GM21619 (cell line): Measurements from ENCODE around the gene TOGARAM1.

Experiments
- ATAC-seq: cut with Tn5 transposase; IDR thresholded peaks from one replicate; pipeline ENCODE4 v1.9.1; 2021; ENCODE audit not compliant: unreplicated experiment

The TOGARAM1 gene

GRCh38 chr14:45084946-45085346 lies 123.0 kb downstream of the TOGARAM1 start:
- ATAC-seq = no peak

- ATAC-seq = peak; percentile 80
These were observed 127.8 kb downstream of the TOGARAM1 start for GRCh38 chr14:45089813-45090212.

DNA sequence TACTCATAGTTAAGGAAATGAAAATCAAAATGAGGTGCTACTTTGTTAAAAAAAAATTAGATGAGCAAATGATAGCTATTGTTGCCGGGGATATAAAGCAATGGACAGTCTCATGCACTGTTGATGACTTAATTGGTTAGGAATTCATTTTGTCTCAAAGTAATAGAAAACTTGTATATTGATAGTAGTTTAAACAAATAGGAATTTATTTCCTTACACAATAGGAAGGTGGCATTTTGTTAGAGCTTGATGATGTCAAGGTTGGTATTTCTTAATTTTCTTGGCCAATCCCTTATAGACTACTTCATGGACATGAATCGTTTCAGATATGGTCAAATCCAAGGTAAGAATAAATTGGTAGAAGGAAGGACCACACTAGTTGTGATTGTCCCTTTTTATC lies 129.7 kb downstream of the TOGARAM1 start:
- no peak for ATAC-seq

- no peak for ATAC-seq
These were observed 132.3 kb downstream of the TOGARAM1 start for GRCh38 chr14:45094275-45094674.

DNA sequence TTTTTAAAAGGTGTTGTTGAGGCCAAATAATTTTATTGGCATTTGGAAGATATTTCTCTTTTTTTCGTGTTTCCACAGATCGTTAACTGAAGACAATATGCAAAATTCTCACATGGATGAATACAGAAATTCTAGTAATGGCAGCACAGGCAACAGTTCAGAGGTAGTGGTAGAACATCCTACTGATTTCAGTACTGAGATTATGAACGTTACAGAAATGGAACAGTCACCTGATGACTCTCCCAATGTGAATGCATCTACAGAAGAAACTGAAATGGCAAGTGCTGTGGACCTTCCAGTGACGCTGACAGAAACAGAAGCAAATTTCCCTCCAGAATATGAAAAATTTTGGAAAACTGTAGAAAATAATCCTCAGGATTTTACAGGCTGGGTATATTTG lies 133.2 kb downstream of the TOGARAM1 start:
- no peak for ATAC-seq

DNA sequence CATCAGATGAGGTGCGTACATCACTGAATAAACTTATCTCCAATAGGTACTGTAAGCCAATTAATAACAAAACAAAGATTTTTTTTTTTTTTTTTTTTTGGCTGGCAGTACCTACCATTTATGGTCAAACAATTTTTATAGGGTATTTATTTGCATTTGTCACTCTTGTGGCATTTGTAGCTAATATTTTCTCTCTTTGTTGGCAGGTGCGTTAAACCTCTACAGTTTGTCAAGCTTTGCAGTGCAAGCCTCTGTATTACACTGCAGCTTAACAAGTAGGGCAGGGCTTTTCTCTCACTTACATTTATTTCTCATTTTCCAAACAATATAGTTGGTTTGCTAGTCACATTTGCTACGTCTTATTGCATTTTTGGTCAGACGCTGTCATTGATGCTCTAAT lies 134.2 kb downstream of the TOGARAM1 start:
- no peak for ATAC-seq

DNA sequence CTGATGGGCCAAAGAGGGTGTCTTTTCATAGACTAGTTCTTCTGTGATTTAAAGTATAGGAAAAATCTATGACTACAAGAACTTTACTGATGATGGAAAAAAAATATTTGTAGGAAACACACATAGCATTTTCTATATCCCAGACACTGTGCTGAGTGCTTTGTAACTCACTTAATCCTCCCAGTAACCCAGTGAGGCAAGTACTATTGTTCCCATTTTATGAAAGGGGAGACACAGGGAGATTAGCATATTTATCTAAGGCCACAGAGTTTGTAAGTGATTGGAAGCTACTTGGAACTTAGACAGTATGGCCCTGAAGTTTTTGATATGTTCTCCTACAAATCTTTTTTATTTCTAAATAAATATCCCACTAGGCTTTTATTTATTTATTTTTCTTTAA lies 141.8 kb downstream of the TOGARAM1 start:
- no peak for ATAC-seq

- no peak for ATAC-seq
These were observed 142.6 kb downstream of the TOGARAM1 start for GRCh38 chr14:45104561-45104960.

GRCh38 chr14:45112896-45113781 lies 151.1 kb downstream of the TOGARAM1 start:
- no peak for ATAC-seq

- no peak for ATAC-seq
These were observed 152.3 kb downstream of the TOGARAM1 start for GRCh38 chr14:45114327-45114726.

- ATAC-seq = no peak
These were observed 156.6 kb downstream of the TOGARAM1 start for GRCh38 chr14:45118594-45118993.

GRCh38 chr14:45120096-45120495 lies 158.1 kb downstream of the TOGARAM1 start:
- ATAC-seq = no peak

DNA sequence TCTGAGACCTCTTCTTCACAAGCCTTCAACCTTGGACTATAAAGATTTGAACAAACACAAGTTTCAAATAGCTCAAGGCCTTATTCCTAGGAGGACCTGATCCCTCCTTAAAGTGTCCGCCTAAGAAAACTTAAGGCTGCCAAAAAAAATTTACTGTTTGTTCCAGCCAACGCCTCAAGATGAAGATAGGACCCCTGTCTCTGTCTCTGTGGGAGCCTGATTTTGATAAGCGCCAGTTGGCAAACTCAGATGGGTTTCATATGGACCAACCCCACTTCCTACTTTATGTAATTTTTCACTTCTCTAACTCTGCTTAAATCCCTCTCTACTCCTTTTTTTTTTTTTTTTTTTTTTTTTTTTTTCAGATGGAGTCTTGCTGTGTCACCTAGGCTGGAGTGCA lies 161.3 kb downstream of the TOGARAM1 start:
- ATAC-seq = no peak
